ENCODE results near the gene ZYG11B.

GRCh38 chr1:52752484-52752826 is 26.2 kb downstream of the ZYG11B start:
- TF ChIP-seq POLR2A (IDR thresholded peaks at IDR 0.05; ENCODE audit: low read depth, low read length), result no peak
- no peak for TF ChIP-seq POLR2AphosphoS5 (IDR thresholded peaks at IDR 0.05; ENCODE audit: low read depth, low read length)

Measured in GM12892 (cell line).